Thoracic aorta (tissue), 2 donors: ENCODE results near the gene BMP4. TPM values are rescaled to one million over a fixed set of nuclear protein-coding genes. Genes with fewer than 3 reads are reported as not detected.

Experiments used
- ATAC-seq: fragments of 150-250 bp; one replicate; pipeline ENCODE4 v1.8.0; 2017; ENCODE audit warnings: low read depth; ENCODE audit not compliant: insufficient number of reproducible peaks, low FRiP score
- DNase-seq: peaks from one replicate; pipeline ENCODE4 v3.0.0-alpha.2; 2020; ENCODE audit warnings: low spot score
- H3K27ac ChIP-seq, 2 donors: fragments of 200-600 bp; sonication (generic); 1 replicate in 1 of 2; 2 replicates in 1 of 2; pipeline ENCODE4 v1.5.1; 2016; ENCODE audit warnings: mild to moderate bottlenecking in 2 of 2, moderate library complexity in 2 of 2
- H3K27me3 ChIP-seq: fragments of 200-600 bp; sonication (generic); replicated peaks from 2 replicates; pipeline ENCODE4 v1.6.0; 2016; ENCODE audit warnings: mild to moderate bottlenecking; ENCODE audit not compliant: insufficient read depth
- H3K36me3 ChIP-seq: fragments of 200-600 bp; sonication (generic); one replicate; pipeline ENCODE4 v1.5.1; 2016
- H3K4me1 ChIP-seq, 2 donors: fragments of 200-600 bp; sonication (generic); 1 replicate in 1 of 2; 2 replicates in 1 of 2; pipeline versions ENCODE4 v1.5.1 to v1.6.0; 2016; ENCODE audit warnings: low read depth in 2 of 2, mild to moderate bottlenecking in 1 of 2; ENCODE audit not compliant: control insufficient read depth in 1 of 2
- H3K4me3 ChIP-seq: fragments of 200-600 bp; sonication (generic); 2 replicates; pipeline ENCODE4 v1.5.1; 2016; ENCODE audit warnings: mild to moderate bottlenecking
- H3K9me3 ChIP-seq: fragments of 200-600 bp; sonication (generic); 2 replicates; pipeline ENCODE4 v1.5.1; 2016
- total RNA-seq, 2 donors: library from RNA; depleted of rRNA; stranded (reverse); fragments of >200 nt; gene quantifications; one replicate each; pipeline versions ENCODE4 v1.1.0 to v1.2.3, GENCODE V29; 2016
- TF ChIP-seq, protein P1 (sequence below): fragments of 200-600 bp; sonication (generic); IDR thresholded peaks from one replicate; pipeline ENCODE4 v1.5.1; 2019; ENCODE audit warnings: antibody characterized with exemption

BMP4 gene
- total RNA-seq, 2 donors from 2014 or later, result 23.7 to 26.9 TPM

DNA sequence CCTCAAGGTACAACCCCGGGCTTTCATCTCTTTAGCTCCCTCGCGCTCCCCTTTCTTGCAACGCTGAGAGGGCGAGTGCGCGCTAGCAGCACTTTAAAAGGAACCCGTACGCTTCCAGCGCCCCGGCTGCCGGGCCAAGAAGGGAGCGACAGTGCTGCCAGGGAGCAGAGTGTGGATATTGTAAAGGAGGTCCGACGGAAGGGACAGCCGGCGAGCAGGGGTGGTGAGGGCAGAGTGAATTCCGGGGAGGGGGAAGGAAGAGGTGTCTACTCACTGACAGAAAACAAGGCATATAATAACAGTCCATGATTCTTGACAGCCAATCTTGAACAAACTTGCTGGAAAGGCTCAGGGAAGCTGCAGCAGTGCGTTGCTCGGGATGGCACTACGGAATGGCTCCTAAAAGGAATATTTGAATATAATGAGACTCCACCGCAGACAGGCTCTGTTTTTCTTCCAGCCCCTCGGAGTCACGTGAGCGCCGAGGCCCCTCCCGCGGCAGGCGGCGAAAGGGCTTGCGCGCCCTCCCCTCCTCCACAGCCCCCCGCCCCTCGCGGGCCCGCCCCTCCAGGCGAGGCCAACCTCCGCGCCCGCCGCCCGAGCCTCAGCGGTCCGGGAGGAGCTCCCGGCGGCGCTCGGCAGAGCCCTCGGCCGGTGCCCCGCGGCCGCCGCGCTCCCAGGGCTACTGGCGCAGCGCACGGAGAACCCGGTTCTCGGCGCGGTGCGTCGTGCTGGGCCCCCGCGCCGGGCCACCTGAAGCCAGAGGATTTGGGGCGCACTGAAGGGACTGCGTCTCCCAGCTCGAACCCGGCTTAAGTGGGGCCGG lies 3.4 kb downstream of the BMP4 start:
- TF ChIP-seq, protein P1, sequence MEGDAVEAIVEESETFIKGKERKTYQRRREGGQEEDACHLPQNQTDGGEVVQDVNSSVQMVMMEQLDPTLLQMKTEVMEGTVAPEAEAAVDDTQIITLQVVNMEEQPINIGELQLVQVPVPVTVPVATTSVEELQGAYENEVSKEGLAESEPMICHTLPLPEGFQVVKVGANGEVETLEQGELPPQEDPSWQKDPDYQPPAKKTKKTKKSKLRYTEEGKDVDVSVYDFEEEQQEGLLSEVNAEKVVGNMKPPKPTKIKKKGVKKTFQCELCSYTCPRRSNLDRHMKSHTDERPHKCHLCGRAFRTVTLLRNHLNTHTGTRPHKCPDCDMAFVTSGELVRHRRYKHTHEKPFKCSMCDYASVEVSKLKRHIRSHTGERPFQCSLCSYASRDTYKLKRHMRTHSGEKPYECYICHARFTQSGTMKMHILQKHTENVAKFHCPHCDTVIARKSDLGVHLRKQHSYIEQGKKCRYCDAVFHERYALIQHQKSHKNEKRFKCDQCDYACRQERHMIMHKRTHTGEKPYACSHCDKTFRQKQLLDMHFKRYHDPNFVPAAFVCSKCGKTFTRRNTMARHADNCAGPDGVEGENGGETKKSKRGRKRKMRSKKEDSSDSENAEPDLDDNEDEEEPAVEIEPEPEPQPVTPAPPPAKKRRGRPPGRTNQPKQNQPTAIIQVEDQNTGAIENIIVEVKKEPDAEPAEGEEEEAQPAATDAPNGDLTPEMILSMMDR, result no peak
- H3K27ac ChIP-seq, result peak overlapping the region; percentile 80 to 89
- H3K27me3 ChIP-seq, result no peaks in the 10 kb centered on the region
- H3K4me3 ChIP-seq, result peak overlapping the region; percentile 79
- ATAC-seq (peak; percentile 38), DNase-seq (no peak)
- H3K4me1 ChIP-seq, result peaks cover 4 to 27% of the 10 kb centered on the region in 2 donors
- H3K9me3 ChIP-seq, result no peaks in the 10 kb centered on the region
- H3K36me3 ChIP-seq, result peaks cover 6% of the 10 kb centered on the region

DNA sequence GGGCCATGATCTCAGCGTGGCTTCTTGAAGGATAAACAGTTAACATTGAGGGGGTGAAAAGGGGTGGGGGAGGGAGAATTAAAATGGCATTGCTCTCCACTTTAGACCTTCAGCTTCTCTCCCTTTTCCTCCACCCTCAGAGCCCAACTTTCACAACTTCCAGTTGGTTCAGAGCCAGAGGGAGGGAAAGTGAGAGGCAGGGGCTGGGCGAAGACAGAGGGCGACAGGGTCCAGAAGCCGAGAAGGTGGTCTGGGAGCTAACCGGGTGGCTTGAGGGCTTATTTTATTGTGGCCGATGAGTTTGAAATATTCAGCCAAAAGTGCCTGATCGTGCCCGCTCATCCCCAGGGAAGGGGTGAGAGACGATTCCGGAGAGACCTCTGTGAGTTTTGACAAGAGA lies 4.1 kb downstream of the BMP4 start:
- DNase-seq (no peak), ATAC-seq (no peak)
- H3K36me3 ChIP-seq, result peaks cover 6% of the 10 kb centered on the region
- peak overlapping the region; percentile 79 for H3K4me3 ChIP-seq
- H3K27me3 ChIP-seq, result no peaks in the 10 kb centered on the region
- H3K27ac ChIP-seq, result peak overlapping the region; percentile 59 to 64
- H3K4me1 ChIP-seq, result peaks cover 4 to 27% of the 10 kb centered on the region in 2 donors
- TF ChIP-seq, protein P1, result no peak
- H3K9me3 ChIP-seq, result no peaks in the 10 kb centered on the region

DNA sequence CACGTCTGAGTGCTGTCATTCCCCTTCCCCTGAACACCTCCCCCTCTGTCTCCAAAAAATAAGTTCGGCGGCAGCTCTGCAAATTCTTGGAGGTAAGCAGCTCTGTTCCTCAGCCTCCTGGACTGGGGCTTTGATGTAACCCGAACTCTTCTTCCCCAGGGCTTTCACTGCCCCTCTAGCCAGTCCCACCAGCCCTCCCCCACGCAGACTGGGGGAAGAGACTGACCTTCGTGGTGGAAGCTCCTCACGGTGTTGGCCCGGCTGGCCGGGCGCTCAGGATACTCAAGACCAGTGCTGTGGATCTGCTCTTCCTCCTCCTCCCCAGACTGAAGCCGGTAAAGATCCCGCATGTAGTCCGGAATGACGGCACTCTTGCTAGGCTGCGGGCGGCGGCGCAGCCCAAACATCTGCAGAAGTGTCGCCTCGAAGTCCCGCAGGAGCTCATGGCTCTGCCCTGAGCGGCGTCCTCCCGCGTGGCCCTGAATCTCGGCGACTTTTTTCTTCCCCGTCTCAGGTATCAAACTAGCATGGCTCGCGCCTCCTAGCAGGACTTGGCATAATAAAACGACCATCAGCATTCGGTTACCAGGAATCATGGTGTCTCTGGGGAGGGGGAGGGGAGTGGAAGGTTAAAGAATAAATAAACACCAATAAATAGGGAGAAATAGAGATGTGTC lies 4.9 kb downstream of the BMP4 start:
- no peaks in the 10 kb centered on the region for H3K27me3 ChIP-seq
- H3K9me3 ChIP-seq, result no peaks in the 10 kb centered on the region
- H3K4me1 ChIP-seq, result peaks cover 0 to 24% of the 10 kb centered on the region in 2 donors
- DNase-seq (no peak), ATAC-seq (no peak)
- H3K4me3 ChIP-seq, result peak overlapping the region; percentile 79
- TF ChIP-seq, protein P1, result no peak
- no peak overlapping the region for H3K27ac ChIP-seq
- H3K36me3 ChIP-seq, result peaks cover 6% of the 10 kb centered on the region

DNA sequence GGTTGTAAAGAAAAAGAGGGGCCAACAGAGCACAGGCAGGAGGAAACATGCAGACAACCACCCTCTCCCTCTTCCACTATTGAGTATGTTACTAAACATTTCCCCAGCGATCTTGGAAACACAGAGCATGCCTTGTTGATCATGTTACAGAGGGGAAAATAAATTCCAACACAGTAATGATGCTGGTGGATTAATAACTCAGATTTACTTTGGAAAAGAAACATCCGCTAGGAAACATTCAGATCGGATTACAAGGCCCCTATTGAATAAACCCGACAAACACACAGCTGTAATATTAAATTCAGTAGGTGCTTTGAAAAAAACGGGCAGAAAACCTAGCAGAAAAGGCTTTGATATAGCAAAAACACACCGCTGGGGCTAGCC lies 5.4 kb downstream of the BMP4 start:
- H3K27me3 ChIP-seq, result no peaks in the 10 kb centered on the region
- TF ChIP-seq, protein P1, result no peak
- H3K4me3 ChIP-seq, result no peak overlapping the region
- no peak for ATAC-seq
- no peak overlapping the region for H3K27ac ChIP-seq
- no peaks in the 10 kb centered on the region for H3K9me3 ChIP-seq
- DNase-seq, result no peak
- peaks cover 0 to 22% of the 10 kb centered on the region in 2 donors for H3K4me1 ChIP-seq
- peaks cover 6% of the 10 kb centered on the region for H3K36me3 ChIP-seq

DNA sequence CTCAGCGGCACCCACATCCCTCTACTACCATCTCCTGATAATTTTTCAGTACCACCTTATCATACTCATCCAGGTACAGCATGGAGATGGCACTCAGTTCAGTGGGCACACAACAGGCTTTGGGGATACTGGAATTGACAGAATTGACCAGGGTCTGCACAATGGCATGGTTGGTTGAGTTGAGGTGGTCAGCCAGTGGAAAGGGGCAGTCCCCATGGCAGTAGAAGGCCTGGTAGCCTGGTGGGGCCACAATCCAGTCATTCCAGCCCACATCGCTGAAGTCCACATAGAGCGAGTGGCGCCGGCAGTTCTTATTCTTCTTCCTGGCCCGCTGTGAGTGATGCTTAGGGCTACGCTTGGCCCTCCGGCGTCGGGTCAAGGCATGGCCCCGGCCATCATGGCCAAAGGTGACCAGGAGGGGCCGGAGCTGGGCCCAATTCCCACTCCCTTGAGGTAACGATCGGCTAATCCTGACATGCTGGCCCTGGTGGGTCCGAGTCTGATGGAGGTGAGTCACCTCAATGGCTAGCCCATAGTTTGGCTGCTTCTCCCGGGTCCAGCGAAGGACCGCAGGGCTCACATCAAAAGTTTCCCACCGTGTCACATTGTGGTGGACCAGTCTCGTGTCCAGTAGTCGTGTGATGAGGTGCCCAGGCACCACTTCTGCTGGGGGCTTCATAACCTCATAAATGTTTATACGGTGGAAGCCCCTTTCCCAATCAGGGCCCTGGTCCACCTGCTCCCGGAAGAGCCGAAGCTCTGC lies 6.4 kb downstream of the BMP4 start:
- peaks cover 0 to 12% of the 10 kb centered on the region in 2 donors for H3K4me1 ChIP-seq
- ATAC-seq (no peak), DNase-seq (no peak)
- H3K36me3 ChIP-seq, result peaks cover 6% of the 10 kb centered on the region
- H3K9me3 ChIP-seq, result no peaks in the 10 kb centered on the region
- H3K4me3 ChIP-seq, result no peak overlapping the region
- H3K27me3 ChIP-seq, result no peaks in the 10 kb centered on the region
- no peak overlapping the region for H3K27ac ChIP-seq
- TF ChIP-seq, protein P1, result no peak
